Transverse colon (tissue), 4 donors: ENCODE results near the gene STRIP1. TPM values are rescaled to one million over a fixed set of nuclear protein-coding genes. Genes with fewer than 3 reads are reported as not detected.

Experiments used
- DNase-seq: peaks from one replicate; pipeline ENCODE4 v3.0.0-alpha.2; 2019
- H3K27ac ChIP-seq, 4 donors: fragments of 200-600 bp; sonication (generic); 2 replicates each; pipeline ENCODE4 v1.5.1; 2016 to 2018; ENCODE audit warnings: inconsistent platforms in 4 of 4
- H3K27me3 ChIP-seq: fragments of 200-600 bp; sonication (generic); 2 replicates; pipeline ENCODE4 v1.5.1; 2017; ENCODE audit warnings: inconsistent platforms
- H3K36me3 ChIP-seq, 4 donors: fragments of 200-600 bp; sonication (generic); 2 replicates each; pipeline ENCODE4 v1.5.1; 2017 to 2019; ENCODE audit warnings: inconsistent platforms in 4 of 4
- H3K4me1 ChIP-seq, 4 donors: fragments of 200-600 bp; sonication (generic); 2 replicates each; pipeline ENCODE4 v1.5.1; 2017 to 2020; ENCODE audit warnings: inconsistent platforms in 4 of 4
- H3K4me3 ChIP-seq, 4 donors: fragments of 200-600 bp; sonication (generic); 1 replicate in 1 of 4; 2 replicates in 3 of 4; pipeline versions ENCODE4 v1.5.1 to v1.6.1; 2017 to 2019; ENCODE audit warnings: inconsistent platforms in 4 of 4
- H3K9me3 ChIP-seq, 2 donors: fragments of 200-600 bp; sonication (generic); 2 replicates each; pipeline ENCODE4 v1.5.1; 2017 to 2019; ENCODE audit warnings: inconsistent platforms in 2 of 2
- EP300 ChIP-seq: sonication (generic); formaldehyde crosslinking; IDR thresholded peaks from one replicate; pipeline ENCODE4 v1.6.1; 2017; ENCODE audit warnings: antibody characterized with exemption, low read depth
- POLR2A ChIP-seq: fragments of 450-650 bp; IDR thresholded peaks from one replicate; pipeline ENCODE4 v1.6.1; 2016; ENCODE audit warnings: antibody characterized with exemption, mild to moderate bottlenecking, moderate library complexity
- POLR2AphosphoS5 ChIP-seq, 3 donors: sonication (generic); formaldehyde crosslinking; IDR thresholded peaks; one replicate each; pipeline ENCODE4 v1.6.1; 2016; ENCODE audit warnings: antibody characterized with exemption in 3 of 3
- WGBS, 2 donors: methylation state at CpG; one replicate each; pipeline ENCODE4 v1.1.5; 2018; ENCODE audit warnings: low coverage in 1 of 2; 5-methylcytosine and 5-hydroxymethylcytosine counted together
- in situ Hi-C, 4 donors: fragments of 200-750 bp; cut with MboI; loops; one replicate each; pipeline versions ENCODE4 v1.15.0 to v1.15.1; 2017; ENCODE audit warnings: low sequenced_read_pairs in 3 of 4, low pct_ligation_motif_present in 1 of 4, low pct_unique_long_range_greater_than_20kb in 1 of 4
- intact Hi-C: fragments of 100-400 bp; cut with DNase I; formaldehyde crosslinking; loops from one replicate; pipeline ENCODE4 v1.15.1; 2023; ENCODE audit warnings: low total_unique reads
- total RNA-seq, 4 donors: library from RNA; depleted of rRNA; stranded (reverse); fragments of >200 nt; gene quantifications; one replicate each; pipeline ENCODE4 v1.1.0, GENCODE V29; 2016
- TF ChIP-seq, protein P1 (sequence below), 5 experiments: fragments of 200-600 bp in 3 of 5; fragments of 450-650 bp in 2 of 5; sonication (generic) in 3 of 5; IDR thresholded peaks; 1 replicate in 2 of 5; 2 replicates in 3 of 5; pipeline ENCODE4 v1.5.1; 2016 to 2017; ENCODE audit warnings: antibody characterized with exemption in 5 of 5, inconsistent platforms in 3 of 5, mild to moderate bottlenecking in 2 of 5, moderate library complexity in 1 of 5

Gene STRIP1
- total RNA-seq, 4 donors from 2014 or later, result 32.6 to 72.2 (median 58.7) TPM

DNA sequence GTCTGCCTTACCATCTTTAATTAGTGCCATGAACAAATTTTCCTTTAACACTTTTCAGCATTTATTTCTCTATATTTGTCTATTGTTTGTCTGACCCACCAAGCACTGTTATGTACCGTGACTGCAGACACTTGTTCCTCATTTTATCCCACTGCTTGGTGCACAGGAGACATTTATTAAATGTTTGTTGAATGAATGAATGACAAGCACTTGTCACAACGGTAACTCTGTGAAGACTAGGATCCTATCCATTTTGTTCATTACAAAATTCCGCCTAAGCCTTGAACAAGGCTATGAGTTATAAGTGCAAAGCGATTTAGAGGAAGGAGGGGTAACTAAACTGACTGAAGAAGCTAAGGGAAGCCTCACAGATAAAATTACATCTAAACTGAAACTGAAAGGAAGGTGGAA, 379 bp upstream of the STRIP1 start:
- H3K9me3 ChIP-seq, result no peaks in the 10 kb centered on the region
- TF ChIP-seq, protein P1, sequence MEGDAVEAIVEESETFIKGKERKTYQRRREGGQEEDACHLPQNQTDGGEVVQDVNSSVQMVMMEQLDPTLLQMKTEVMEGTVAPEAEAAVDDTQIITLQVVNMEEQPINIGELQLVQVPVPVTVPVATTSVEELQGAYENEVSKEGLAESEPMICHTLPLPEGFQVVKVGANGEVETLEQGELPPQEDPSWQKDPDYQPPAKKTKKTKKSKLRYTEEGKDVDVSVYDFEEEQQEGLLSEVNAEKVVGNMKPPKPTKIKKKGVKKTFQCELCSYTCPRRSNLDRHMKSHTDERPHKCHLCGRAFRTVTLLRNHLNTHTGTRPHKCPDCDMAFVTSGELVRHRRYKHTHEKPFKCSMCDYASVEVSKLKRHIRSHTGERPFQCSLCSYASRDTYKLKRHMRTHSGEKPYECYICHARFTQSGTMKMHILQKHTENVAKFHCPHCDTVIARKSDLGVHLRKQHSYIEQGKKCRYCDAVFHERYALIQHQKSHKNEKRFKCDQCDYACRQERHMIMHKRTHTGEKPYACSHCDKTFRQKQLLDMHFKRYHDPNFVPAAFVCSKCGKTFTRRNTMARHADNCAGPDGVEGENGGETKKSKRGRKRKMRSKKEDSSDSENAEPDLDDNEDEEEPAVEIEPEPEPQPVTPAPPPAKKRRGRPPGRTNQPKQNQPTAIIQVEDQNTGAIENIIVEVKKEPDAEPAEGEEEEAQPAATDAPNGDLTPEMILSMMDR (IDR thresholded peaks at IDR 0.05), result no peak
- TF ChIP-seq POLR2A, result no peak
- TF ChIP-seq POLR2AphosphoS5 (IDR thresholded peaks at IDR 0.05), result no peak
- no peak for TF ChIP-seq EP300
- peak overlapping the region; percentile 93 to 96 (median 94) for H3K27ac ChIP-seq
- H3K4me3 ChIP-seq, result peak overlapping the region in 3 of 4 donors; percentile 90 to 99 (median 99)
- intact Hi-C loops (no loop called here), in situ Hi-C loops (loop anchor here in 1 of 4 donors (25.0 kb wide), 1 partner anchor 303 kb away; the partner anchor contains the start of gene RBM15)
- no peaks in the 10 kb centered on the region for H3K27me3 ChIP-seq
- H3K36me3 ChIP-seq, result peaks cover 0 to 10% (median 5%) of the 10 kb centered on the region in 4 donors
- H3K4me1 ChIP-seq, result peaks cover 4 to 23% (median 16%) of the 10 kb centered on the region in 4 donors
- 47 to 55% methylated on average over 4 of the region's 4 CpGs for WGBS, 2 donors
- no peak for DNase-seq

DNA sequence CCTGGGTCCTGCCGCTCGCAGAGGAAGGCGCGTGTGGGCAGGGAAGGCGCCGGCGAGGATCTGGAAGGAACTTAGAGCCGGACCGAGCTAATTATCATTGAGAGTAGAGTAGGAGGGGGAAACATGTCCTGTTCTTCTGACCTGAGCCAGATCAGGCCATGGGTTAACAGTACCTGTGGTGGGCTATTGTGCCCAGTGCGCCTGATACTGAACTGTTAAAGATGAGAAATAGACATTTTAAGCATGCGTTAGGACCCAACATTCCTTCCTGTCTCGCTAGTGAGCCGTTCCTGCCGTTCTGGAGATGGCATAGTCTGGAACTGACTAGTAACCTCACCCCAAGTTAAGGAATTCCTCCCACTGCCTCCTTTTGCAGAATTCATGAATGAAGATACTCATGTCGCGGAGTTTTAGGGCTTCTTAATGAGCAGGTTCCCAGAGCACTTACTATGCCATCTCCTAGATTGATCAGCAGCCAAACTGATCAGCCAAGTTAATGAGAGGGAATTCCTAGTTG, 870 bp downstream of the STRIP1 start:
- Histone ChIP-seq H3K4me3 (peak overlapping the region; percentile 90 to 99 (median 99)), H3K27ac (peak overlapping the region; percentile 93 to 96 (median 94)), H3K4me1 (peaks cover 4 to 22% (median 16%) of the 10 kb centered on the region in 4 donors), H3K36me3 (peaks cover 0 to 21% (median 10%) of the 10 kb centered on the region in 4 donors), H3K9me3 (no peaks in the 10 kb centered on the region), H3K27me3 (no peaks in the 10 kb centered on the region)
- no peak for DNase-seq
- in situ Hi-C loops, result loop anchor here in 1 of 4 donors (25.0 kb wide), 1 partner anchor 302 kb away; the partner anchor contains the start of gene RBM15
- TF ChIP-seq, protein P1 (IDR thresholded peaks at IDR 0.05), result no peak
- TF ChIP-seq POLR2AphosphoS5 (IDR thresholded peaks at IDR 0.05) (no peak), POLR2A (no peak), EP300 (no peak)
- 0 to 9% methylated on average over 1 to 16 of the region's 16 CpGs for WGBS, 2 donors
- intact Hi-C loops, result no loop called here

DNA sequence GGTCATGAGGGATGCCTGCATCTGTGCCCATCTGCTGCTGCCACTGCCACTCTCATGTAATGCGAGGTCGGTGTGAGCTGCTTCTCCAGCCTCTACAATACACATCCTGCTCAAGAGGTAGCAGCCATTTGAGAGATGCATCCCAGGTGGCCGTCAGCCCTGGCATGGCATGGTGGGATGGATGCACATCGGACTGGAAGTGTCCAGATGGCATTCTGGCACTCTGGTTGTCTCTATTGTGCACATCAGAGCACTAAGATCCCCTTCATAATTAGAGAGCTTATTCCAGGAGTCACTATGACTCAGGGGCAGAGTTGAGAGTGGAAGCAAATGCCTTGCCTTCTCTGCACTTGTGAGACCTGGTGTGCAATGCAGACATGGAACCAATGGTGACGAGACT, 3.8 kb downstream of the STRIP1 start:
- DNase-seq, result no peak
- WGBS, 2 donors, result 93 to 100% methylated on average over 1 to 5 of the region's 5 CpGs
- no peak overlapping the region for H3K4me3 ChIP-seq
- no peak for TF ChIP-seq POLR2A
- TF ChIP-seq POLR2AphosphoS5 (IDR thresholded peaks at IDR 0.05), result no peak
- TF ChIP-seq, protein P1 (IDR thresholded peaks at IDR 0.05), result no peak
- TF ChIP-seq EP300, result no peak
- no peaks in the 10 kb centered on the region for H3K9me3 ChIP-seq
- peaks cover 4 to 20% (median 16%) of the 10 kb centered on the region in 4 donors for H3K4me1 ChIP-seq
- in situ Hi-C loops (loop anchor here in 1 of 4 donors (25.0 kb wide), 1 partner anchor 299 kb away; the partner anchor contains the start of gene RBM15), intact Hi-C loops (no loop called here)
- H3K36me3 ChIP-seq, result peaks cover 0 to 48% (median 24%) of the 10 kb centered on the region in 4 donors
- H3K27ac ChIP-seq, result no peak overlapping the region
- H3K27me3 ChIP-seq, result no peaks in the 10 kb centered on the region

DNA sequence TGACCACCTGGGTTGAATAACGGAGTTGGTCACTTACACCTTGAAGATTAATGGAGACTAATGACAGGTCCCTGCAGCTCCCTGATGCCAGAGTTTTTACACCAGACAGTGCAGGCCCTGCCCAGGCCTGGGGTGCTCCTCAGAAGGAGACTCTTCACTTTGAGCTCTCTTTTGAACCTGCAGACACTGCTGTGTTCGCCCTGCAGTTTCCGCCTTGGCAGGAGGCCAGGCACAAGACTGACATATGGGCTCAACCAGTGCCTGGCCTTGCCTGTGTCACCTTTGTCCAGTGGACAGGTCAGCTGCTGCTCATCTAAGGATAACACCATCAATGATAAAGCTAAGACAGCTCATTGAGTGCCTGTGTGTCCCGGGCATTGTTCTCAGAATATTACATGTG, 5.2 kb downstream of the STRIP1 start:
- DNase-seq, result no peak
- 50 to 77% methylated on average over 1 to 3 of the region's 4 CpGs for WGBS, 2 donors
- no peaks in the 10 kb centered on the region for H3K27me3 ChIP-seq
- no peaks in the 10 kb centered on the region for H3K9me3 ChIP-seq
- no peak overlapping the region for H3K4me3 ChIP-seq
- intact Hi-C loops (no loop called here), in situ Hi-C loops (loop anchor here in 1 of 4 donors (25.0 kb wide), 1 partner anchor 298 kb away; the partner anchor contains the start of gene RBM15)
- TF ChIP-seq POLR2A (no peak), EP300 (no peak), POLR2AphosphoS5 (IDR thresholded peaks at IDR 0.05) (no peak)
- TF ChIP-seq, protein P1 (IDR thresholded peaks at IDR 0.05), result no peak
- H3K4me1 ChIP-seq, result peaks cover 4 to 16% (median 12%) of the 10 kb centered on the region in 4 donors
- peaks cover 0 to 61% (median 34%) of the 10 kb centered on the region in 4 donors for H3K36me3 ChIP-seq
- H3K27ac ChIP-seq, result no peak overlapping the region
